ENCODE data around the gene TSFM. TPM values are rescaled to one million over a fixed set of nuclear protein-coding genes. Genes with fewer than 3 reads are reported as not detected.
A peak's percentile ranks its signal among the peaks of the same experiment; 100 is the strongest.

TSFM gene
- total and polyA plus RNA-seq, 2 of the 13 experiments (the other 11 are each of a cell fraction or from before 2014, with no cell fraction given): 29.8 to 68.3 TPM

DNA sequence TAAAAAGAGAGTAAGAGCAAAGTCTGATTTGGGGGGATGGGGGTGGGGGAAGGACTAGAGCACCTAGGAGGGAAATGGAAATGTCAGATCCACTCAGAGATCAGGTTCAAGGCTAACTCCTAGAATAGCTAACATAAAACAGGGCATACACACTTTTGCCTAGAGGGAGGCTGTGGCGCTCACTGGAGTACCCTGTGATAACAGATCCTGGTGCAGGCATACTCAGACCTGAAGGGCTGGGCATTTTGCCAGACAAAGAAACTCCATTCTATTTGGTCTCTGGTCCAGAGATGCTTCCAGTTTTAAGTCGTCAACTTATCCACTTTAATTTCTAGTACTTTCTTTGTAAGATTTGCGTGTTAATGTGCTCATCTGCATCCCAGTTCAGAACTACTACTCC is 58.1 kb downstream of the TSFM start (continued):
- TF ChIP-seq, protein P1, sequence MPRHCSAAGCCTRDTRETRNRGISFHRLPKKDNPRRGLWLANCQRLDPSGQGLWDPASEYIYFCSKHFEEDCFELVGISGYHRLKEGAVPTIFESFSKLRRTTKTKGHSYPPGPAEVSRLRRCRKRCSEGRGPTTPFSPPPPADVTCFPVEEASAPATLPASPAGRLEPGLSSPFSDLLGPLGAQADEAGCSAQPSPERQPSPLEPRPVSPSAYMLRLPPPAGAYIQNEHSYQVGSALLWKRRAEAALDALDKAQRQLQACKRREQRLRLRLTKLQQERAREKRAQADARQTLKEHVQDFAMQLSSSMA (CRISPR knock-in tag; IDR thresholded peaks at IDR 0.05): no peak
- TF ChIP-seq TBX2 (CRISPR knock-in tag; IDR thresholded peaks at IDR 0.05; ENCODE audit: borderline replicate concordance): no peak
- peak; percentile 38; the same call in 1 of the 2 replicates for TF ChIP-seq SAP130 (CRISPR knock-in tag; IDR thresholded peaks at IDR 0.05; ENCODE audit: low read depth)
- no peak for TF ChIP-seq NKX3-1 (CRISPR knock-in tag; IDR thresholded peaks at IDR 0.05)
- no peak for TF ChIP-seq ZSCAN22 (CRISPR knock-in tag; IDR thresholded peaks at IDR 0.05)
- TF ChIP-seq, protein P2, sequence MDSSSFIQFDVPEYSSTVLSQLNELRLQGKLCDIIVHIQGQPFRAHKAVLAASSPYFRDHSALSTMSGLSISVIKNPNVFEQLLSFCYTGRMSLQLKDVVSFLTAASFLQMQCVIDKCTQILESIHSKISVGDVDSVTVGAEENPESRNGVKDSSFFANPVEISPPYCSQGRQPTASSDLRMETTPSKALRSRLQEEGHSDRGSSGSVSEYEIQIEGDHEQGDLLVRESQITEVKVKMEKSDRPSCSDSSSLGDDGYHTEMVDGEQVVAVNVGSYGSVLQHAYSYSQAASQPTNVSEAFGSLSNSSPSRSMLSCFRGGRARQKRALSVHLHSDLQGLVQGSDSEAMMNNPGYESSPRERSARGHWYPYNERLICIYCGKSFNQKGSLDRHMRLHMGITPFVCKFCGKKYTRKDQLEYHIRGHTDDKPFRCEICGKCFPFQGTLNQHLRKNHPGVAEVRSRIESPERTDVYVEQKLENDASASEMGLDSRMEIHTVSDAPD (CRISPR knock-in tag; IDR thresholded peaks at IDR 0.05): 0 out of 2 replicates have a peak, but pooled peaks have one; percentile 36
- TF ChIP-seq ZNF484 (CRISPR knock-in tag; IDR thresholded peaks at IDR 0.05; ENCODE audit: borderline replicate concordance, low read depth): no peak
- peak; percentile 42; the same call in 1 of the 2 replicates for TF ChIP-seq RARA (CRISPR knock-in tag; IDR thresholded peaks at IDR 0.05)
- TF ChIP-seq CBX1 (IDR thresholded peaks at IDR 0.05; ENCODE audit: low read depth): no peak
- no peak for TF ChIP-seq SRSF1 (optimal IDR thresholded peaks at IDR 0.05; ENCODE audit: low read depth, low read length)
- TF ChIP-seq ZBTB33 (CRISPR knock-in tag; IDR thresholded peaks at IDR 0.05): peak; percentile 58; the same call in 1 of the 2 replicates
- 0 out of 2 replicates have a peak, but pooled peaks have one; percentile 20 for TF ChIP-seq NCOR1 (IDR thresholded peaks at IDR 0.05; ENCODE audit: borderline replicate concordance, low read length)
- no peak for TF ChIP-seq RXRA (CRISPR knock-in tag; IDR thresholded peaks at IDR 0.05)
- no peak for TF ChIP-seq MED13 (CRISPR knock-in tag; IDR thresholded peaks at IDR 0.05)
- TF ChIP-seq SALL1 (CRISPR knock-in tag; IDR thresholded peaks at IDR 0.05): 0 out of 2 replicates have a peak, but pooled peaks have one; percentile 11
- TF ChIP-seq ZNF251 (CRISPR knock-in tag; IDR thresholded peaks at IDR 0.05): no peak
- no peak for TF ChIP-seq ZMYM3 (CRISPR knock-in tag; IDR thresholded peaks at IDR 0.05)
- peak; percentile 21; the same call in 1 of the 2 replicates for TF ChIP-seq HOXA3 (CRISPR knock-in tag; IDR thresholded peaks at IDR 0.05)
- peak; percentile 28; the same call in 1 of the 2 replicates for TF ChIP-seq ZMYM4 (CRISPR knock-in tag; IDR thresholded peaks at IDR 0.05)
- TF ChIP-seq, protein P3, sequence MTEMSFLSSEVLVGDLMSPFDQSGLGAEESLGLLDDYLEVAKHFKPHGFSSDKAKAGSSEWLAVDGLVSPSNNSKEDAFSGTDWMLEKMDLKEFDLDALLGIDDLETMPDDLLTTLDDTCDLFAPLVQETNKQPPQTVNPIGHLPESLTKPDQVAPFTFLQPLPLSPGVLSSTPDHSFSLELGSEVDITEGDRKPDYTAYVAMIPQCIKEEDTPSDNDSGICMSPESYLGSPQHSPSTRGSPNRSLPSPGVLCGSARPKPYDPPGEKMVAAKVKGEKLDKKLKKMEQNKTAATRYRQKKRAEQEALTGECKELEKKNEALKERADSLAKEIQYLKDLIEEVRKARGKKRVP (CRISPR knock-in tag; IDR thresholded peaks at IDR 0.05): no peak
